Measurements from ENCODE around the gene GAB1. TPM values are rescaled to one million over a fixed set of nuclear protein-coding genes. Genes with fewer than 3 reads are reported as not detected.

The GAB1 gene
- total and polyA plus RNA-seq, 2 of the 13 experiments (the other 11 are each of a cell fraction or from before 2014, with no cell fraction given), result 8.7 to 14.7 TPM

- TF ChIP-seq, protein P1, sequence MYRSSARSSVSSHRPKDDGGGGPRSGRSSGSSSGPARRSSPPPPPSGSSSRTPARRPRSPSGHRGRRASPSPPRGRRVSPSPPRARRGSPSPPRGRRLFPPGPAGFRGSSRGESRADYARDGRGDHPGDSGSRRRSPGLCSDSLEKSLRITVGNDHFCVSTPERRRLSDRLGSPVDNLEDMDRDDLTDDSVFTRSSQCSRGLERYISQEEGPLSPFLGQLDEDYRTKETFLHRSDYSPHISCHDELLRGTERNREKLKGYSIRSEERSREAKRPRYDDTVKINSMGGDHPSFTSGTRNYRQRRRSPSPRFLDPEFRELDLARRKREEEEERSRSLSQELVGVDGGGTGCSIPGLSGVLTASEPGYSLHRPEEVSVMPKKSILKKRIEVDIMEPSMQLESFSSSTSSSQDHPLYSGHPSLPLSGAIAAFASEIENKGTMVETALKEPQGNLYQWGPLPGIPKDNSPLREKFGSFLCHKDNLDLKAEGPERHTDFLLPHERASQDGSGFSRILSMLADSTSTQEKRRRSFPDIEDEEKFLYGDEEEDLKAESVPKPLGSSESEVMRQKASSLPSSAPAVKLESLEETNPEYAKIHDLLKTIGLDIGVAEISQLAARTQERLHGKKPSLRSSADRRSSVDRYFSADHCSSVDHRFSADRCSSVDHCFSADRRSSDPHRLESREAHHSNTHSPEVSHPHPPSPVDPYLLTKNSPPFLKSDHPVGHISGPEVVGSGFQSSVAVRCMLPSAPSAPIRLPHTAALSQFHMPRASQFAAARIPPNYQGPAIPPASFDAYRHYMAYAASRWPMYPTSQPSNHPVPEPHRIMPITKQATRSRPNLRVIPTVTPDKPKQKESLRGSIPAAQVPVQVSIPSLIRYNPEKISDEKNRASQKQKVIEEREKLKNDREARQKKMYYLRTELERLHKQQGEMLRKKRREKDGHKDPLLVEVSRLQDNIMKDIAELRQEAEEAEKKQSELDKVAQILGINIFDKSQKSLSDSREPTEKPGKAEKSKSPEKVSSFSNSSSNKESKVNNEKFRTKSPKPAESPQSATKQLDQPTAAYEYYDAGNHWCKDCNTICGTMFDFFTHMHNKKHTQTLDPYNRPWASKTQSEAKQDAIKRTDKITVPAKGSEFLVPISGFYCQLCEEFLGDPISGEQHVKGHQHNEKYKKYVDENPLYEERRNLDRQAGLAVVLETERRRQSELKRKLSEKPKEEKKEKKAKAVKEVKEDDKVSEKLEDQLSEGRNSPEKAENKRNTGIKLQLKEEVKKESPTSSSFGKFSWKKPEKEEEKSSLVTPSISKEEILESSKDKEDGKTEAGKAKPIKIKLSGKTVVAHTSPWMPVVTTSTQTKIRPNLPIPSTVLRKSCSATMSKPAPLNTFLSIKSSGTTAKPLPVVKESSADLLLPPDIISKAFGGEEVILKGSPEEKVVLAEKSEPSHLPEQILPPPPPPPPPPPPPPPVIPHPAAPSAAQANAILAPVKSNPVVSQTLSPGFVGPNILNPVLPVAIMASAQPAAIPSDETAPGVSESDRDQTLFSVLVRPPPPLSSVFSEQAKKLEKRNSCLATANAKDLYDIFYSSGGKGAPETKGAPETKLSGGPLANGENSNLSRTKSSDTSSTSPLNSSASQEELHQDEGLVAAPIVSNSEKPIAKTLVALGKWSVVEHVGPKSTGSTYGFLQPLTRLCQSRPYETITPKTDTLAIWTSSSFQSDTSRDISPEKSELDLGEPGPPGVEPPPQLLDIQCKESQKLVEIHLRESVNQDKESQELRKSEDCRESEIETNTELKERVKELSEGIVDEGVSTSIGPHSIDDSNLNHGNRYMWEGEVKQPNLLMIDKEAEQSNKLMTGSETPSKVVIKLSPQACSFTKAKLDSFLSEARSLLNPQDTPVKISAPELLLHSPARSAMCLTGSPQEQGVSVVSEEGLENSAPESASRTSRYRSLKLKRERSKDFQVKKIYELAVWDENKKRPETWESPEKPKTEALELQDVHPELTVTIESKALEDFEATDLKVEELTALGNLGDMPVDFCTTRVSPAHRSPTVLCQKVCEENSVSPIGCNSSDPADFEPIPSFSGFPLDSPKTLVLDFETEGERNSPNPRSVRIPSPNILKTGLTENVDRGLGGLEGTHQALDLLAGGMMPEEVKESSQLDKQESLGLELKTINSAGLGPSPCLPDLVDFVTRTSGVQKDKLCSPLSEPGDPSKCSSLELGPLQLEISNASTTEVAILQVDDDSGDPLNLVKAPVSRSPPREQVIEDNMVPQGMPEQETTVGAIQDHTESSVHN (CRISPR knock-in tag; IDR thresholded peaks at IDR 0.05), result no peak
- 0 out of 2 replicates have a peak, but pooled peaks have one; percentile 42 for TF ChIP-seq ZNF816 (CRISPR knock-in tag; IDR thresholded peaks at IDR 0.05; ENCODE audit: borderline replicate concordance)
- TF ChIP-seq, protein P2, sequence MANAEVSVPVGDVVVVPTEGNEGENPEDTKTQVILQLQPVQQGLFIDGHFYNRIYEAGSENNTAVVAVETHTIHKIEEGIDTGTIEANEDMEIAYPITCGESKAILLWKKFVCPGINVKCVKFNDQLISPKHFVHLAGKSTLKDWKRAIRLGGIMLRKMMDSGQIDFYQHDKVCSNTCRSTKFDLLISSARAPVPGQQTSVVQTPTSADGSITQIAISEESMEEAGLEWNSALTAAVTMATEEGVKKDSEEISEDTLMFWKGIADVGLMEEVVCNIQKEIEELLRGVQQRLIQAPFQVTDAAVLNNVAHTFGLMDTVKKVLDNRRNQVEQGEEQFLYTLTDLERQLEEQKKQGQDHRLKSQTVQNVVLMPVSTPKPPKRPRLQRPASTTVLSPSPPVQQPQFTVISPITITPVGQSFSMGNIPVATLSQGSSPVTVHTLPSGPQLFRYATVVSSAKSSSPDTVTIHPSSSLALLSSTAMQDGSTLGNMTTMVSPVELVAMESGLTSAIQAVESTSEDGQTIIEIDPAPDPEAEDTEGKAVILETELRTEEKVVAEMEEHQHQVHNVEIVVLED (CRISPR knock-in tag; IDR thresholded peaks at IDR 0.05; ENCODE audit: borderline replicate concordance), result 0 out of 2 replicates have a peak, but pooled peaks have one; percentile 18
- TF ChIP-seq RAD21 (CRISPR knock-in tag; IDR thresholded peaks at IDR 0.05), result peak; percentile 27; the same call in 1 of the 2 replicates
- TF ChIP-seq TIGD3 (CRISPR knock-in tag; IDR thresholded peaks at IDR 0.05; ENCODE audit: borderline replicate concordance), result no peak
- TF ChIP-seq HDAC1 (CRISPR knock-in tag; IDR thresholded peaks at IDR 0.05), result peak; percentile 70
- TF ChIP-seq SRY (CRISPR knock-in tag; IDR thresholded peaks at IDR 0.05), result peak; percentile 50; the same call in 1 of the 2 replicates
- TF ChIP-seq, protein P3, sequence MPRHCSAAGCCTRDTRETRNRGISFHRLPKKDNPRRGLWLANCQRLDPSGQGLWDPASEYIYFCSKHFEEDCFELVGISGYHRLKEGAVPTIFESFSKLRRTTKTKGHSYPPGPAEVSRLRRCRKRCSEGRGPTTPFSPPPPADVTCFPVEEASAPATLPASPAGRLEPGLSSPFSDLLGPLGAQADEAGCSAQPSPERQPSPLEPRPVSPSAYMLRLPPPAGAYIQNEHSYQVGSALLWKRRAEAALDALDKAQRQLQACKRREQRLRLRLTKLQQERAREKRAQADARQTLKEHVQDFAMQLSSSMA (CRISPR knock-in tag; IDR thresholded peaks at IDR 0.05), result no peak
- TF ChIP-seq PHF8 (CRISPR knock-in tag; IDR thresholded peaks at IDR 0.05), result no peak; the same call in none of the 2 replicates
- no peak for TF ChIP-seq ISX (CRISPR knock-in tag; conservative IDR thresholded peaks at IDR 0.05)
- no peak for TF ChIP-seq NBN (conservative IDR thresholded peaks at IDR 0.05)
- TF ChIP-seq ZNF546 (CRISPR knock-in tag; conservative IDR thresholded peaks at IDR 0.05), result peak; percentile 21
- no peak for TF ChIP-seq FOXK1 (CRISPR knock-in tag; IDR thresholded peaks at IDR 0.05; ENCODE audit: borderline replicate concordance, low read depth)
Observed at GRCh38 chr4:143336781-143337599, at the start of gene GAB1 (continued).
